Muscle of leg (tissue), 11 donors: ENCODE data around the gene FGGY. TPM values are rescaled to one million over a fixed set of nuclear protein-coding genes. Genes with fewer than 3 reads are reported as not detected.
A peak's percentile ranks its signal among the peaks of the same experiment; 100 is the strongest.
"Not testable (repeated sequence)": the region's sequence is repeated elsewhere in the genome, so short reads cannot be mapped to it uniquely, and the experiment has no call there.

Source experiments
- DNase-seq: peaks from one replicate; pipeline ENCODE4 v3.0.0; 2013
- H3K27ac ChIP-seq: one replicate; pipeline ENCODE4 v1.5.1; 2013; ENCODE audit warnings: mild to moderate bottlenecking, low read length, control low read depth
- H3K27me3 ChIP-seq: one replicate; pipeline ENCODE4 v1.6.1; 2013; ENCODE audit warnings: low read length; ENCODE audit not compliant: control insufficient read depth, insufficient read depth
- H3K36me3 ChIP-seq: one replicate; pipeline ENCODE4 v1.6.1; 2013; ENCODE audit warnings: low read length; ENCODE audit not compliant: control insufficient read depth, insufficient read depth
- H3K4me1 ChIP-seq: one replicate; pipeline ENCODE4 v1.6.1; 2013; ENCODE audit warnings: low read length; ENCODE audit not compliant: control insufficient read depth, insufficient read depth
- H3K4me3 ChIP-seq: one replicate; pipeline ENCODE4 v1.5.1; 2013; ENCODE audit warnings: low read length, control low read depth
- H3K9me3 ChIP-seq: replicated peaks from 2 replicates; pipeline ENCODE4 v1.6.1; 2013; ENCODE audit warnings: low read depth, low read length; ENCODE audit not compliant: control insufficient read depth
- WGBS: methylation state at CpG from one replicate; pipeline ENCODE4 v1.1.5; 2013; ENCODE audit warnings: missing lambda C conversion rate; ENCODE audit not compliant: insufficient coverage; 5-methylcytosine and 5-hydroxymethylcytosine counted together
- polyA plus RNA-seq, 8 donors: library from polyadenylated mRNA; unstranded; fragments of 120-200 nt; gene quantifications; one replicate each; pipeline versions ENCODE4 v1.2.1 to v1.2.3, GENCODE V29; 2013; ENCODE audit warnings: inconsistent platforms in 1 of 8, low replicate concordance in 1 of 8; ENCODE audit not compliant: insufficient read length in 8 of 8, insufficient read depth in 1 of 8
- total RNA-seq: library from RNA; stranded (reverse); fragments of 120-200 nt; gene quantifications from one replicate; pipeline ENCODE4 v1.2.4, GENCODE V29; 2013

Gene FGGY
- total and polyA plus RNA-seq, 9 donors: 8.0 to 23.7 (median 12.7) TPM

DNA sequence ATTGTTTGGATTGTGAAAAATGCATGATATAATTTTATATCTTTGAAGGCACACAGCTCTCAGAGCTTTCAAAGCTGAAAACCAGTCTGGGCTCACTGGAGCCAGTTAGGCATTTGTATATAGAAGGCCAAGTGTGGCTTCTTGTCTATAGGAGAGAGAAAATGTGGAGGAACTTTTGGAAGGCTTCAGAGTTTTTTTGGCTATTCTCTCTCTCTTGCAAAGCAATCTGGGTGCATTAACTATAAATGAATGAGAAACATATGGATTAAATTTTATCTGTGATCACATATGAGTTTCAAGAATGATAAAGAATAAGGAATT, 301.2 kb downstream of the FGGY start:
- no peaks in the 10 kb centered on the region for H3K9me3 ChIP-seq
- peak; percentile 27 for DNase-seq
- no peaks in the 10 kb centered on the region for H3K36me3 ChIP-seq
- H3K27me3 ChIP-seq: no peaks in the 10 kb centered on the region
- H3K4me1 ChIP-seq: peaks cover 3% of the 10 kb centered on the region
- H3K4me3 ChIP-seq: no peak overlapping the region
- no peak overlapping the region for H3K27ac ChIP-seq

- no peak for DNase-seq
- H3K27me3 ChIP-seq: no peaks in the 10 kb centered on the region
- H3K27ac ChIP-seq: no peak overlapping the region
- H3K4me1 ChIP-seq: peaks cover 3% of the 10 kb centered on the region
- no peaks in the 10 kb centered on the region for H3K9me3 ChIP-seq
- no peaks in the 10 kb centered on the region for H3K36me3 ChIP-seq
- no peak overlapping the region for H3K4me3 ChIP-seq
- WGBS: 72% methylated on average over 9 of the region's 11 CpGs
Measured at GRCh38 chr1:59601041-59601441, 304.1 kb downstream of the FGGY start.

GRCh38 chr1:59601811-59602210, 304.9 kb downstream of the FGGY start:
- Histone ChIP-seq H3K4me1 (peaks cover 3% of the 10 kb centered on the region), H3K27ac (no peak overlapping the region)

DNA sequence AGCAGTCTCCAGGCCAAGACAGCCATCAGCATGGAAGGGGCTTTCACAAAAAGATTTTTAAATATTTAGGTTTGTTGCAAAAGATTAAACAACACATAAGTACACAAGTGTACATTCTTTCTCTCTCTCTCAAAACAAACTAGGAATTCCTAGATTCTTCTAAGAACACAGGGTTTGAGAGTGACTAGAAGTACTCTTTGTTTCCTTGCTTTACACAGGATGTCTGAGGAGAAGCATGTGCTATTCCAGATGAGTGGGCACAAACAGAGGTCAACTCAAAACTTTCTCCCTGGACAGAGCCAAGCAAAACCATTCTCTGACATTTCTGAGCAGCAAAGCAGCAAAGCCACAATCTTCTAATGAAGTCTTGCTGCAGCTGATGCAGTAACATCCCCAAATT, 307.3 kb downstream of the FGGY start:
- Histone ChIP-seq H3K4me1 (peaks cover 3% of the 10 kb centered on the region), H3K27ac (no peak overlapping the region), H3K9me3 (no peaks in the 10 kb centered on the region), H3K4me3 (no peak overlapping the region), H3K27me3 (no peaks in the 10 kb centered on the region), H3K36me3 (peaks cover 4% of the 10 kb centered on the region)
- DNase-seq: no peak

More at GRCh38 chr1:59601811-59602210, 304.9 kb downstream of the FGGY start:
- Histone ChIP-seq H3K36me3 (no peaks in the 10 kb centered on the region), H3K9me3 (no peaks in the 10 kb centered on the region), H3K27me3 (no peaks in the 10 kb centered on the region), H3K4me3 (no peak overlapping the region)
- no peak for DNase-seq

- Histone ChIP-seq H3K4me1 (peaks cover 3% of the 10 kb centered on the region), H3K27ac (no peak overlapping the region), H3K4me3 (no peak overlapping the region), H3K36me3 (peaks cover 4% of the 10 kb centered on the region), H3K27me3 (no peaks in the 10 kb centered on the region), H3K9me3 (peaks cover under 1% of the 10 kb centered on the region)
- no peak for DNase-seq
- WGBS: no CpG with 5 or more reads among the region's 3 CpGs
Measured at GRCh38 chr1:59605184-59605583, 308.3 kb downstream of the FGGY start.

DNA sequence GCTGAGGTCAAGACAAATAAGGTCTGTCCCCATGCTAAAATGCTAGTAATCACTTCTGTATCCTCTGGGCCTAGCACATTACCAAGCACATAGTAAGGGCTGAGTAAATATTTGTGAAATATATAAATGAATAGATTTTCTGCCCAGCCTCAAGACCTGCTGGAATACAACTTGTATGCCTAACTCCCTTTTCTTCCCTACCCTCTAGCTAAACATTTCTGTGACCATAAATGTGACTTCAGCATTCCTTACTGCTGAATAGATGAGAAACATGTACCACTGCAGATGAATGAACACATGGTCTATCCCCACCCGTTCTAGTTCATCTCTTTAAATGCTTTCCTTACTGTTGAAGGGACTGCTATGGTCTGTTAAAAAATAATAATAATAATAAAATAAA, 308.9 kb downstream of the FGGY start:
- peak; percentile 10 for DNase-seq
- peaks cover 6% of the 10 kb centered on the region for H3K9me3 ChIP-seq
- H3K27me3 ChIP-seq: no peaks in the 10 kb centered on the region
- H3K4me1 ChIP-seq: peaks cover 3% of the 10 kb centered on the region
- H3K27ac ChIP-seq: no peak overlapping the region
- peaks cover 4% of the 10 kb centered on the region for H3K36me3 ChIP-seq
- WGBS: no CpG with 5 or more reads among the region's 1 CpG
- no peak overlapping the region for H3K4me3 ChIP-seq

- no peak overlapping the region for H3K4me3 ChIP-seq
- H3K9me3 ChIP-seq: peaks cover 10% of the 10 kb centered on the region
- no peaks in the 10 kb centered on the region for H3K27me3 ChIP-seq
- H3K4me1 ChIP-seq: no peaks in the 10 kb centered on the region
- H3K36me3 ChIP-seq: peaks cover 4% of the 10 kb centered on the region
- H3K27ac ChIP-seq: no peak overlapping the region
- 57% methylated on average over 1 of the region's 1 CpG for WGBS
- no peak for DNase-seq
Measured at GRCh38 chr1:59609245-59609644, 312.4 kb downstream of the FGGY start.

DNA sequence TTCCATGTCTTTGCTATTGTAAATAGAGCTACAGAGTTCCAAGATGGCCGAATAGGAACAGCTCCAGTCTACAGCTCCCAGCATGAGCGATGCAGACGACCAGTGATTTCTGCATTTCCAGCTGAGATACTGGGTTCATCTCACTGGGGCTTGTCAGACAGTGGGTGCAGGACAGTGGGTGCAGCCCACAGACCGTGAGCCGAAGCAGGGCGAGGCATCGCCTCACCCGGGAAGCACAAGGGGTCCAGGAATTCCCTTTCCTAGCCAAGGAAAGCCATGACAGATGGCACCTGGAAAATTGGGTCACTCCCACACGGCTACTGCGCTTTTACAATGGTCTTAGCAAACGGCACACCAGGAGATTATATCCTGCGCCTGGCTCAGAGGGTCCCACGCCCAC, 313.6 kb downstream of the FGGY start:
- not testable (repeated sequence) for H3K36me3 ChIP-seq, DNase-seq, H3K27me3 ChIP-seq, H3K4me1 ChIP-seq, H3K27ac ChIP-seq, H3K4me3 ChIP-seq, H3K9me3 ChIP-seq
- WGBS: 91% methylated on average over 13 of the region's 13 CpGs

DNA sequence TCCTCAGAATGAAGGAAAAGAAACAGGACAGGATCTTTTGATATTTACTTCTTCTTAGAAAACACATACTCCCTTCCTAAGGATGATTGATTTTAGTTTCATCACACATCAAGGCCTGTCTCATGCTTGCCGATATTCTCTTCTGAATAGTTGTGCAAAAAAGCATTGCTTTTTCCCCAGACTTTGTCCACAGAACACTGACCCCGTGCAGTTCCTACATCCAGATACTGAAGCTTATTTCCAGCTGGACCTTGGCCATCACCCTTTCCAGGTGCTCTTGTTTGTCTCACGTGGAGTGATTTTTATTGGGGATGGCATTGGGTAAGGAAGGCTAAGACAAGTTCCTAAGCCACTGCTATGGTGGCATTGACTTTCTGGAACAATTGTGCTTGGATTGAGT, 320.5 kb downstream of the FGGY start:
- no CpG with 5 or more reads among the region's 3 CpGs for WGBS
- Histone ChIP-seq H3K4me3 (no peak overlapping the region), H3K4me1 (no peaks in the 10 kb centered on the region), H3K36me3 (no peaks in the 10 kb centered on the region), H3K27me3 (no peaks in the 10 kb centered on the region), H3K9me3 (no peaks in the 10 kb centered on the region), H3K27ac (no peak overlapping the region)
- DNase-seq: no peak

GRCh38 chr1:59619557-59619956, 322.7 kb downstream of the FGGY start:
- Histone ChIP-seq H3K36me3 (no peaks in the 10 kb centered on the region), H3K4me3 (no peak overlapping the region), H3K4me1 (no peaks in the 10 kb centered on the region), H3K27ac (no peak overlapping the region), H3K9me3 (no peaks in the 10 kb centered on the region), H3K27me3 (no peaks in the 10 kb centered on the region)
- 85% methylated on average over 2 of the region's 2 CpGs for WGBS
- no peak for DNase-seq

DNA sequence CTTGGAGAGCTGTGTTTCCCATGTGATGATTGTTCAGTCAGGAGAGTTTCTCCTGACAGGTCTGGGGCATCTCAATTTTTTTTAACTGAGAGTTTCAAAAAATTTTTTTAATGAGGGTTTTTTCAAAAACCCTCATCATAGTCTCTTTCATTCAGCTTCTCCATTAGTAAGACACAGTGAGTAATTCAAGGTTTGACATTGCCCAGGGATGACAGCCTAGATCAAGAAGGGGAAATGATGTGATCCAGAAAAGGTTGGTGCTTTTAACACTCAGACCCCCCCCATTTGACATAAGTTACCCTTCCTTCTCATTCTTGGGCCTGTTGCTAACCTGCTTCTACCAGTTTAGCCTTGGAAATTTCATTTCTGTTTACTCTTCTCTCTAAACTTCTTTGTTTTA, 328.5 kb downstream of the FGGY start:
- H3K9me3 ChIP-seq: no peaks in the 10 kb centered on the region
- H3K4me3 ChIP-seq: no peak overlapping the region
- H3K27ac ChIP-seq: no peak overlapping the region
- no peaks in the 10 kb centered on the region for H3K4me1 ChIP-seq
- no peaks in the 10 kb centered on the region for H3K36me3 ChIP-seq
- no peaks in the 10 kb centered on the region for H3K27me3 ChIP-seq
- DNase-seq: no peak
